KBM-7 (cell line): ENCODE data around the gene LGALS1.
A peak's percentile ranks its signal among the peaks of the same experiment; 100 is the strongest.
"Not testable (repeated sequence)": the region's sequence is repeated elsewhere in the genome, so short reads cannot be mapped to it uniquely, and the experiment has no call there.

Source experiments
- DNase-seq: peaks from one replicate; pipeline ENCODE4 v3.0.0-alpha.2; 2015
- in situ Hi-C: fragments of 300-500 bp; cut with MboI; formaldehyde crosslinking; loops from 2 replicates; pipeline ENCODE4 v1.14.3; 2020; ENCODE audit warnings: low sequenced_read_pairs, low pct_unique_long_range_greater_than_20kb, mixed read lengths

Gene LGALS1

GRCh38 chr22:37681001-37681424, 5.6 kb downstream of the LGALS1 start:
- in situ Hi-C loops: no loop called here

GRCh38 chr22:37681556-37682049, 6.2 kb downstream of the LGALS1 start:
- DNase-seq: peak; percentile 86
- in situ Hi-C loops: no loop called here

More at GRCh38 chr22:37681001-37681424, 5.6 kb downstream of the LGALS1 start:
- no peak for DNase-seq

GRCh38 chr22:37684803-37685615, 9.6 kb downstream of the LGALS1 start:
- DNase-seq: no peak
- in situ Hi-C loops: no loop called here

GRCh38 chr22:37686002-37686982, 10.9 kb downstream of the LGALS1 start, which contains the start of gene NOL12:
Gene NOL12 (plus strand): TSS chr22:37686343. CDS start chr22:37686393, 50 bp downstream.
- peak; percentile 94 for DNase-seq
- in situ Hi-C loops: no loop called here

- DNase-seq: no peak
- in situ Hi-C loops: no loop called here
These were observed 15.0 kb downstream of the LGALS1 start for GRCh38 chr22:37690407-37690806.

DNA sequence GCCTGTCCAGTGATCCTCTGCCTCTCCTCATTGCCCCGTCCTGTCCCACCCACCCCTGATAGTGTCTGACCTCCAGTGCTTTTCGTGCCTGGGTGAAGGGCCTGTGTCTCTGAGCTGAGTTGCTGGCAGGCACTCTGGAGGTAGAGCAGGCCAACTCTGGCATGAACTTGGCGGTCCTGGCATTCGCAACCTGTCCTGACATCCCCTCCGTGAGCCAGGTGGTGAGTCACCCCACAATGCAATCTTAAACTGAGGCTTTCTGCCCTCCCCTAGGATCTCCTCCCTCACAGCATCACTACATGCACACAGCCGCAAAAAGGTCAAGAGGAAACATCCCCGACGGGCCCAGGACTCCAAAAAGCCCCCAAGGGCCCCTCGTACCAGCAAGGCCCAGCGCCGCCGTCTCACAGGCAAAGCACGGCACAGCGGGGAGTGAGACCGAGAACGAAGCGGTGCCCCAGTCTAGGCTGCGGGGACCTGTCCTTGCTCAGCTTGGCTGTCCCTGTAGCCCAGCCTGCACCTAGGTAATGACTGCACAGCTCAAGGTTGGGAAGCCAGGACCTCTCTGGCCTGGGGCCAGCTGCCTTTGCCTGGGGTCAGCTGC, 15.6 kb downstream of the LGALS1 start:
- in situ Hi-C loops: no loop called here
- no peak for DNase-seq

GRCh38 chr22:37692627-37693285, 17.3 kb downstream of the LGALS1 start:
- no peak for DNase-seq
- in situ Hi-C loops: no loop called here

DNA sequence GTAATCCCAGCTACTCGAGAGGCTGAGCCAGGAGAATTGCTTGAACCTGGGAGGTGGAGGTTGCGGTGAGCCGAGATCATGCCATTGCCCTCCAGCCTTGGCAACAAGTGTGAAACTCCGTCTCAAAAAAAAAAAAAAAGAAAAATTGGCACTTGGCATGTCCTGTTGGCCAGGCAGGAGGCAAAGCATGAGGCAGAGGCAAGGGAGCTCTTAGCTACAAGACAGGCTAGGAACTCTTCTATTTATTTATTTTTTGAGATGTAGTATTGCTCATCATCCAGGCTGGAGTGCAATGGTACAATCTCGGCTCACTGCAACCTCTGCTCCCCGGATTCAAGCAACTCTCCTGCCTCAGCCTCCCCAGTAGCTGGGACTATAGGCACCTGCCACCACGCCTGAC, 18.7 kb downstream of the LGALS1 start:
- not testable (repeated sequence) for DNase-seq

DNA sequence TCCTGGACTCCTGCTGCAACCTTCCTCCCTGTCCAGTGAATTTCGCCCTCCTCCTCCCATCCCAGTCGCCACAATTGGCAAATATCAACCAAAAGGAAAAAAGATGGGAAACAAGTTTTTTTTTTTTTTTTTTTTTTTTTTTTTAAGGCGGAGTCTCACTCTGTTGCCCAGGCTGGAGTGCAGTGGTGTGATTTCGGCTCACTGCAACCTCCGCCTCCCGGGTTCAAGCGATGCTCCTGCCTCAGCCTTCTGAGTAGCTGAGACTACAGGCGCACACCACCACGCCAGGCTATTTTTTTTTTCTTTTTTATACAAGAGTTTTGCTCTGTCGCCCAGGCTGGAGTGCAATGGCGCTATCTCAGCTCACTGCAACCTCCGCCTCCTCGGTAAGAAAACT, 20.8 kb downstream of the LGALS1 start:
- in situ Hi-C loops: not testable (repeated sequence)

More for the DNA sequence above, 18.7 kb downstream of the LGALS1 start:
- in situ Hi-C loops: not testable (repeated sequence)

DNA sequence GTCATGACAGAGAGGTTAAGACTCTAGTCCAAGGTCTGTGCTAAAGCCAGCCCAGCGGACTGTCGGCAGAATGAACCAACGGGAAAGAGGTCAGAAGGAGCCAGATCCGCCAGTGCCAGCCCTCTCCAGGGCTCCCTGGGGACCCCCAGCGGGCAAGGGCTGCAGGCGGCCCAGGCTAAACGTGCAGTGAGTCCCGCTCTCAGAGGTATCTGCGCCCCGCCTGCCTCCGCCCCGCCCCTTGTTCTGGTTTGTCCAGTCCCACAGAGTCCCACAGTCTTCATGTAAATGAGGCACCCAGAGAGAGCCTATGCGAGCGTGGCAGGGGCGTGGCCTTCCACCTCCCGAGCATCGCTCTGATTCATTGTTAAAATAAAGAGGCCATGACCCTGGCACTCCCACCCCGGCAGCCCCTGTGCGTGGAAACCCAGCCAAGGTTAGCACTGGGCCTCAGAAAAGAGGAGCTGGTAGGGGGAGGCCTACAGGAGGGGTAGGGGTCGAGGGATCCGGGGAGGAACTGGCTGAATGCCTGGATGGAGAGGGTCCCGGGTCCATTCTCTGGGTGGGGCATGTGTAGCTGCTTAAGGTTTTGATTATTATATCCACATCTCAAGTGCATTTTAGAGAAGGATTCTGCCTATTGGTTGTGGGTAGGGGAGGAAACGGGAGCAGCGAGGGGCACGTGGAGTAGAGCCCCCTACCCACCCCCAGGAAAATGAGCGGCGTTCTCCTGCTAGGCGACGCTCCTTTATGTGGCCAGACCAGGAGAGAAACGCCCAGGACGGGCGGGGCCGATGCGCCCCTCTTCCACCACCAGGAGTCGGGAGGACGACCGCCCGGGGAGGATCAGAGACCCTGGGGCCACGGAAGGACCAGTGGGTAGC, 21.5 kb downstream of the LGALS1 start, which contains the start of gene TRIOBP:
Gene TRIOBP, plus strand, starts transcription at position 392 of the 881 bp plus-strand sequence. CDS start 4,318 bp downstream, outside the sequence.
- in situ Hi-C loops: no loop called here
- DNase-seq: no peak

More for the DNA sequence above, 20.8 kb downstream of the LGALS1 start:
- not testable (repeated sequence) for DNase-seq

DNA sequence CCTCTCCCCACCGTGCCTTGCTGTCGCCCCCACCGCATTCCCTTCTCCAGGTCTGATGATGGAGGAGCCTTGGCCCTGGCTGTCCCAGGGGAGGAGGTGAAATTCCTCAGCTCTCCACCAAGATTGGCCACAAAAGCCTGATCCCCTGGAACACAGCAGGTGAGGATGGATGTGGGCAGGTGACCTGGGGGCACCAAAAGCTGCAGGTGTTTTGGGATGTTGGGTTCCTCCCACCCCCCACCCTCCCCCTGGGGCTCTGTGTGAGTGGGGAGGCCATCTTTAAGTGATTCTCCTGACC, 22.1 kb downstream of the LGALS1 start:
- DNase-seq: no peak
- in situ Hi-C loops: no loop called here

DNA sequence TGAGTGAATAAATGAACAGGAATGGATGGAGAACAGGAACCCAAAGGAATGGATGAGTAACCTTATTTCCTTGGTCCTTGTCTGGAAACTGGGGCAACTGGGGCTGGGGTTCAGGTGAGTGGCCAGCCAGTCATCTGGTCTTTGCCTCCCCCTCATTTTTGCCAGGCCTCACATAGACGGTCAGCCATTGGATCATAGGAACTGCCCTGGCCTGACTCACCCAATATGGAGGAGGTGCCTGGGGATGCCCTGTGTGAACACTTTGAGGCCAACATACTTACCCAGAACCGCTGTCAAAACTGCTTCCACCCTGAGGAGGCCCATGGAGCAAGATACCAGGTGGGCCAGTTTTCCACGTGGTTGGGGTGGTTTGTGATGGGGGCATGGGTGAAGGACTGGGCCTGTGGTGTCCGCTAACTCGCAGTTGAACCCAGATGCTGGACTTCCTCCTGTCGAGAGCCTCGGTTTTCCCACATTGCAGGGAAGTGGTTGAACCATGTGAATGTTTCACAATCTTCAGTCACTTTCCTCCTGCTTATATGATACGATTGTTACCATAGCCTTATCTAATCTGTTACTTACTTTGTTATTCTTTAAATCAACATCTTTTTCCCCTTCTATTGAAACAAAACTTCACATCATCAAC, 25.8 kb downstream of the LGALS1 start:
- in situ Hi-C loops: no loop called here
- DNase-seq: peak; percentile 7

DNA sequence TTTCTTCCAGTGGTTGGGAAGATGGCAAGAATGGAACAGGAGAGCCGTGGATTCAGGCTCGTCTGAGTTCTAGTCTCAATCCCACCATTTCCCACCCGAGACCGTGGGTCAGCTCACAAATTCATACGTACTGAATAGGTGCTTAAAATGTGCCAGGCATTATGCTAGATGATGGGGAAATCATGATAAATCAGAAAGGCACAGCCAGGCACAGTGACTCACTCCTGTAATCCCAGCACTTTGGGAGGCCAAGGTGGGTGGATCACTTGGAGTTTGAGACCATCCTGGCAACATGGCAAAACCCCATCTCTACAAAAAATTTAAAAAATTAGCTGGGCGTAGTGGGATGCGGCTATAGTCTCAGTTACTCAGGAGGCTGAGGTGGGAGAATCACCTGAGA, 28.5 kb downstream of the LGALS1 start:
- in situ Hi-C loops: no loop called here
- no peak for DNase-seq

DNA sequence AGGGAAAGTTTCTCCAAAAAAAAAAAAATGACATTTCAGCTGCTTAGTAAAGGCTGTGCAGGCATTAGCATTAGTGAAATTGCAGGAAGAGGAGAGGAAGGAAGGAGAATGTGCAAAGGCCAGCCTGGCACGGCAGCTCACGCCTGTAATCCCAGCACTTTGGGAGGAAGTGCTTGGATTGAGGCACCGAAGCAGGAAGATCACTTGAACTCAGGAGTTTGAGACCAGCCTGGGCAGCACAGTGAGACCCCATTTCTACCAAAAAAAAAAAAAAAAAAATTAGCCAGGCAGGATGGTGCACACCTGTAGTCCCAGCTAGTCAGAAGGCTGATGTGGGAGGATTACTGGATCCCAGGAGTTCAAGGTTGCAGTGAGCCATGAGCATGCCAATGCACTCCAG, 29.2 kb downstream of the LGALS1 start:
- no peak for DNase-seq
- in situ Hi-C loops: no loop called here

DNA sequence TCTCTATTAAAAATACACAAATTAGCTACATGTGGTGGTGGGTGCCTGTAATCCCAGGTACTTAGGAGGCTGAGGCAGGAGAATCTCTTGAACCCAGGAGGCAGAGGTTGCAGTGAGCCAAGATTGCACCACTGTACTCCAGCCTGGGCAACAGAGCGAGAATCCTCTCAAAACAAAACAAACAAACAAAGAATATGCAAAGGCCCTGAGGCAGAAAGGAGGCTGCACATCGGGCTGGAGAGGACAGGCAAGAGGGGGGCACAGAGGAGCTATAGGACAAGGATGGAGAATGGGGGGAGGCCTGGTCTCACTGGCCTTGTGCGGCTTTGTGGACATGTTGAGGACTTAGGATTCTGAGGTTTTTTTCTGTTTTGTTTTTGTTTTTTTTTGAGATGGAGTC, 29.8 kb downstream of the LGALS1 start:
- in situ Hi-C loops: no loop called here

GRCh38 chr22:37708580-37709444, 33.4 kb downstream of the LGALS1 start:
- DNase-seq: no peak
- in situ Hi-C loops: no loop called here

More for the DNA sequence above, 29.8 kb downstream of the LGALS1 start:
- no peak for DNase-seq

DNA sequence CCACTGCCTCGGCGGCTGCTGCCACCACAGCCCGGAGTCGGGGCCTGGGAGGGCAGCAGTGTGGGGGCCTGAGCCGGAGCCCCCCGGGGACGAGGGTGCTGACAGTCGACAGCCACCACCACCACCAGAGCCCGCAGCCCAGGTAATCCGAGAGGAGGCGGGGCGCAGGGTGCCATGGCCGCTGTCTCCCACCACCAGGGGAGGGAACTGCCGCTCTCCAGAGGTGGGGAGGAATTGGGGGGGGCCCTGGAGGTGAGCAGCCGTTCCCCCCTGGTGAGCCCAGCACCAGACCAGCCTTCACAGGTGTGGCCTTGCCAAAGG, 34.0 kb downstream of the LGALS1 start:
- in situ Hi-C loops: no loop called here
- no peak for DNase-seq
